ENCODE results near the gene ERFL.
"Not testable (repeated sequence)": the region's sequence is repeated elsewhere in the genome, so short reads cannot be mapped to it uniquely, and the experiment has no call there.

Gene ERFL

GRCh38 chr19:41926763-41927496, 1.3 kb downstream of the ERFL start:
- FAIRE-seq: no peak

DNA sequence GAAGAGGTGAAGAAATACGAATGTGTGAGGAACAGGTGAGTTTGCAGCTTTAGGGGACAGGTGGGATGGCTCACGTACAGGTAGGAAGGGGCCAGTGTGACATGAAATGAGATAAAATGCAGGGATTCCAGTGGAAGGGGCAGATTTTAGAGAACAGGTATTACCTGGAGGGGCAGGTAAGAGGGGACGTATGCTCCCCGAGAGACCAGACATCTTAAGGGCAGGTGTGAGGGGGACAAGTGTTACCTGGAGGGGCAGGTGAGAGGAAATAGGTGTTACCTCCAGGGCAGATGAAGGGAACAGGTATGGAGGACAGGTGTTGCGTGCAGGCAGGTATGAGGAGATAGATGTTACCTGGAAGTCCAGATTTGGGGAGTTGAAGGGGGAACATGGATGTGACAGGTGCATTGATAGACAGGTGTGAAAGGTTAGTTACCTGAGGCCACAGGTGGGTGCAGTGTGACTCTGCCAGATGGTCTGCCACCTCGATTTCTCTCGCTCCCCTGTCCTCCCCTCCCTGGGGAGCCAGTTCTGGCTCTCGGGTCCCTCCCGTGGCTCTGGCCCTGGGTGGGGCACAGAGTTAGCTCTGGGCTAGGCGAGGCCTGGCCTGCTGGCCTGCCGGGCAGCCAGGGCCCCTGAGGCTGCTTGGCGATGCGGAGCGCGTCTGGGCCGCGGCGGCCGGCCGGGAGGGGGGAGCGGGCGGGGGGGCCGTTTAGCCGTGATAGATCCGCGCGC, 2.1 kb downstream of the ERFL start:
- no peak for FAIRE-seq

- no peak for FAIRE-seq
Observed at GRCh38 chr19:41925208-41926003, 2.8 kb downstream of the ERFL start.

DNA sequence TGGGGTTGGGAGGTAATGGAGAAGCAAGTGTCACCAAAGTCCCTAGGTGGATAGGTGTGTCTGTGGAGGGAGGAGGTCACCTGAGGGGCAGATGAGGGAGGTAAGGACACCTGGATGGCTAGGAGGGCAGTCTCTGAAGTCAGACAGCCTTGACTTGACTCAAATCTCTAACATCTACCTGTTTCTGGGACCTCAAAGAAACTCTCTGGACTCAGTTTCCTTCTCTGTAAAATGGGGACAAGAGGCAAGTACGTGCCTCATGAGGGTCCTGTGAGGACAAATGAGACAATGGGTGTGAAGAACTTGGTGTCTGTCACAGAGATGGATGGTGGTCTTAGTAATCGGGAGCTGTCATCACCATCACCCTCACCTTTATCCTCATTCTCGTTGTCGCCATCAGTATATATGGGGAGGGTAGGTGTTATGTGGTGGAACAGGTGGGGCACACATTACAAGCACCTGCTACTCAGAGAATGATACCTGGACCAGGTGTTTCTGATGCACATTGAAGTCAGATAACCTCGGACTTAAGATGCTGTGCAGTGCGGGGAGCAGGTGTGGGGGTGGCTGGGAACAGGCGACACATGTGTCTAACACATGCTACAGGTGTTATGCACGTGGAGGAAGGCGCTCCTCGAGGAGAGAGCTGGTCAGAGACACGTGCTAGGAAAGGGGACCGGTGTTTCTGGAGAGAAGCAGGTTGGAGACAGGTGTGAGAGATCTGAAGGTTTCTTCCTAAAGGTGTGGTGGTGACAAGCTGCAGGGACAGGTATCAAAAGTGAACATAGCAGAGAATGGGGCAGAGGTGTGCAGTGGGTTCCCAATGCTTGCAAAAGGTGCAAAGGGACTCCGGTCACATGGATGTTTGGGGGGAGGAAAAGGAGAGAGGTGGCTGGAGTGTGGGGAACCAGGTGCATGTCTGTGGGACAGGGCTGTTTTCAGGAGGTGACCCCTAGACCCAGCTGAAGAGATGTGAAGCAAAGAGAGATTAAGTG, 3.8 kb downstream of the ERFL start:
- no peak for FAIRE-seq

DNA sequence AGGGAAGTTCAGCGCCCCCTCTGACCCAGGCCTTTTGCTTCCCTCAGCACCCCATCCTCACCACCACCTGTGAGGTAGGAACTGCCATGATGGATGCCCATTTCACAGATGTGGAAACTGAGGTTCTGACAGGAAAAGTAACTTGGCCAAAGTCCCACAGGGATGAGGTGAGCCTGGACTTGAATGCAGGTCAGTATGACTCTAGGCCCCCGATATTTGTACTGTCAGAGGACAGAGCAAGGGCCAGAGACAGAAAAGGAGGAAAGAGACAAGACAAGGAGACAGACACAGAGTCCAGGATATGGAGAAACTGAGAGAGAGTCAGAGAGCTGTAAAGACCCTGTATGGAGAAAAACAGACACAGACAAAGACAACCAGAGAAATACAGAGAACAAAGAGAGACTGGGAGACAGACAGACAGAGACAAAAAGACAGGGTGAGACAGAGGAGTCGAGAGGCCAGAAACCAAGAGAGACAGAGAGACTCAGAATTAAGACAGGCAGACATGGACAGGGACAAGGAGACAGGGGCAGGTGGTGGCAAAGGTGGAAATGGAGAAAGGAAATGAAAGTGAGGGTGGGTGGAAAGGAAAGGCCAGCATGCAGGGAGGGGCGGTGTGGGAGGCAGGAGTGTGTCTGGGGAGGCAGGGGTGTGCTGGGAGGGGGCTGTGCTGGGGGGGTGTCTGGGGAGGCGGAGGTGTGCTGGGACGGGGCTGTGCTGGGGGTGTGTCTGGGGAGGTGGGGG, 5.0 kb downstream of the ERFL start:
- no peak for FAIRE-seq

DNA sequence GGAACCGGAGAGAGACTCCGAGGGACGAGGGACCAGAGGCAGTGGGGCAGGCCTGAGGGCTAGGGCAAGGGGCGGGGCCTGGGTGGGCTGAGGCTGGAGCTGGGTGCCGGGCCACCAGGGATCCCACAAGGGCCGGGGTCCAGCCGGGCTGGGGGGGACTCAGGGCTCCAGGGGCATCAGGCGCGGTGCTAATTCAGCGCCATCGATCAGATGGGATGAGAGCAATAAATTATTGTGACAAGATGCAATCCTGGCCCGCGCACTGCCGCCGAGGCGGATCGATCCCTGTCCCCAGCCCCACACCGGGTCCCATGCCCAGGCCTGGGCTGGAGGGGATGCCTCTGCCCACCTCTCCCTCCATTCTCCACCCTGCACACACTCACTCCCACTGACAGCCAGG, 5.7 kb downstream of the ERFL start:
- FAIRE-seq: no peak

GRCh38 chr19:41921577-41922576, 6.4 kb downstream of the ERFL start:
- FAIRE-seq: no peak

GRCh38 chr19:41920882-41921576, 7.2 kb downstream of the ERFL start:
- no peak for FAIRE-seq

- no peak for FAIRE-seq
Observed at GRCh38 chr19:41919948-41920712, 8.1 kb downstream of the ERFL start.

DNA sequence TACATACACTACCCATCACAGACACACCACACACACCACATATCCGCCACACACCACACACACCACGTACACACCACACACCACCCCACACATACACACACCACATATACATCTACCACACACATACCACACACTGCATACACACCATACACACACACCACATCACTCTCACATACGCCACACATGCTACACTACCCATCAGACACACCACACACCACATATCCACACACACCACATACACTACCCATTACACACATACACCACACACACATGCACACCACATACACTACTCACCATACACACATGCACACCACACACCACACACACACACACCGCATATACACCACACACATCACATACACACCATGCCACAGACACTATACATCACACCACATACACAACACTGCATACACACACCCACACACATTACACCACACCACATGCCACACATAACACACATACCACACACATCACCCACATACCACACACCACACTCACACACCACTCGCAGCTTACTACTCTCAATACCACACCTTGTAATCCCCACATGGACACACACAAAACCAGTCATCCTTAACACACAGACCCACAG, 9.5 kb downstream of the ERFL start:
- no peak for FAIRE-seq

- FAIRE-seq: no peak
Observed at GRCh38 chr19:41918095-41918494, 10.2 kb downstream of the ERFL start.

- no peak for FAIRE-seq
Observed at GRCh38 chr19:41917676-41918075, 10.6 kb downstream of the ERFL start.

GRCh38 chr19:41915776-41916414, 12.4 kb downstream of the ERFL start:
- FAIRE-seq: no peak

GRCh38 chr19:41915021-41915775, 13.1 kb downstream of the ERFL start:
- no peak for FAIRE-seq

DNA sequence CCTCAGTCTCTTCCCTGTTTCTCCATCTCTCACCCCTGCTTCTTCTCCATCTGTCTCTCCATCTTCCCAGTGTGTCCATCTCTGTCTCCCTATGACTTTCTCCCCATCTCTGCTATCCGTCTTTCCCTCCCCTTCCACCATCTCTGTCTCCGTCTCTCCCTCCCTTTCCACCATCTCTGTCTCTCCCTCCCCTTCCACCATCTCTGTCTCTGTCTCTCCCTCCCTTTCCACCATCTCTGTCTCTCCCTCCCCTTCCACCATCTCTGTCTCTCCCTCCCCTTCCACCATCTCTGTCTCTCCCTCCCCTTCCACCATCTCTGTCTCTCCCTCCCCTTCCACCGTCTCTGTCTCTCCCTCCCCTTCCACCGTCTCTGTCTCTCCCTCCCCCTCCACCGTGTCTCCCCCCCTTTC, 13.8 kb downstream of the ERFL start:
- not testable (repeated sequence) for FAIRE-seq

DNA sequence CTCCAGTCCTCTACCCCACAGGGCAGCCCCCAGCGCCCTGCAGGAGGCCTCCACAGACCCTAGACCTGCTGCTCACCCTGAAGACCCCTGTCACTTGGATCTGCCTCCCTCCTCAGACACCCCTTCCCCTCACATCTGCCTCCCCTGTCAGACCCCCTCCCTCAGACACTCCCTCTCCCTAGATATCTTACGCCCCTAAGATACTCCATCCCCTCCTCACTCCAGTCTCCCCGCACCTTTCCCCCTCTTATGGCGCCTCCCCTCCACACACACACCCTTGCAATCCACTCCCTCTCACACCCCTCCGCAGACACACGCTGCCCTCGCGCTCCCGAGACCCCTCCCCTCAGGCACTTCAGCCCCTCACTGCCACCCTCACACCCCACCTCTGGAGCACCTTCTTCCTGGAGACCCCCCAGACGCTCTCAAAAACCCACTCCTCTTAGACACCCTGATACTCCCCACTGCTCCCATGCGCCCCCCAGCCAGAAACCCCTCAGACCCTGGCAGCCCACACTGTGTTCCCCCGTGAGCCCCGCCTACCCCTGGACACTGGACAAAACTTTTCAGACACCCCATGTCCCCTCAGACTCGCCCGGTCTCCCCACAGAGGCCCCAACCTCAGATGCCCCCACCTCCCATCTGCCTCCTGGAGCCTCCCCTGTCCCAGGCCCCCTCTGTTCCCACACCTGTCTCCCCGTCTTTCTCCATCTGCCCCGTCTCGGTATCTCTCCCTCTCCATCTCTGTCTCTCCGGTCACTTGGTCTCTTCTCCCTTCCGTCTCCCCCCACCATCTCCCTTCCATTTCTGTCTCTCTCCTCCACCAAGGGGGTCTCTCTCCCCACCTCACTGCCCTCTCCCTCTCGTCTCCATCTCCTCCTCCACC, 14.5 kb downstream of the ERFL start:
- no peak for FAIRE-seq
